Measurements from ENCODE around the gene ATXN10.

ATXN10 gene

GRCh38 chr22:45881524-45881875, 209.9 kb downstream of the ATXN10 start:
- H3K36me3 ChIP-seq (ENCODE audit: low read length), result no peaks in the 10 kb centered on the region
- no peak overlapping the region for H3K9ac ChIP-seq (ENCODE audit: low read length)
- no peak overlapping the region for H2AFZ ChIP-seq (ENCODE audit: low read depth, low read length, severe bottlenecking)
- no peak overlapping the region for H3K4me2 ChIP-seq (ENCODE audit: low read depth, low read length, poor library complexity, severe bottlenecking)
- H3K9me2 ChIP-seq (replicated peaks; ENCODE audit: insufficient read depth, low read length), result no peaks in the 10 kb centered on the region
- TF ChIP-seq, protein P1, sequence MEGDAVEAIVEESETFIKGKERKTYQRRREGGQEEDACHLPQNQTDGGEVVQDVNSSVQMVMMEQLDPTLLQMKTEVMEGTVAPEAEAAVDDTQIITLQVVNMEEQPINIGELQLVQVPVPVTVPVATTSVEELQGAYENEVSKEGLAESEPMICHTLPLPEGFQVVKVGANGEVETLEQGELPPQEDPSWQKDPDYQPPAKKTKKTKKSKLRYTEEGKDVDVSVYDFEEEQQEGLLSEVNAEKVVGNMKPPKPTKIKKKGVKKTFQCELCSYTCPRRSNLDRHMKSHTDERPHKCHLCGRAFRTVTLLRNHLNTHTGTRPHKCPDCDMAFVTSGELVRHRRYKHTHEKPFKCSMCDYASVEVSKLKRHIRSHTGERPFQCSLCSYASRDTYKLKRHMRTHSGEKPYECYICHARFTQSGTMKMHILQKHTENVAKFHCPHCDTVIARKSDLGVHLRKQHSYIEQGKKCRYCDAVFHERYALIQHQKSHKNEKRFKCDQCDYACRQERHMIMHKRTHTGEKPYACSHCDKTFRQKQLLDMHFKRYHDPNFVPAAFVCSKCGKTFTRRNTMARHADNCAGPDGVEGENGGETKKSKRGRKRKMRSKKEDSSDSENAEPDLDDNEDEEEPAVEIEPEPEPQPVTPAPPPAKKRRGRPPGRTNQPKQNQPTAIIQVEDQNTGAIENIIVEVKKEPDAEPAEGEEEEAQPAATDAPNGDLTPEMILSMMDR (IDR thresholded peaks at IDR 0.05; ENCODE audit: insufficient read depth, low read length, poor library complexity, severe bottlenecking), result no peak
- TF ChIP-seq EZH2phosphoT487 (conservative IDR thresholded peaks at IDR 0.05; ENCODE audit: low read length), result no peak
- H3K4me3 ChIP-seq (ENCODE audit: insufficient read depth, low read length, poor library complexity, severe bottlenecking), result no peak overlapping the region
- no peaks in the 10 kb centered on the region for H3K9me3 ChIP-seq (ENCODE audit: insufficient read depth, low read length)
- H3K27me3 ChIP-seq (ENCODE audit: low read length), result no peaks in the 10 kb centered on the region
- H3K27ac ChIP-seq (ENCODE audit: low read depth, low read length), result no peak overlapping the region
- H3K79me2 ChIP-seq (ENCODE audit: insufficient read depth, low read length), result no peaks in the 10 kb centered on the region
- H3F3A ChIP-seq (ENCODE audit: insufficient read depth), result no peaks in the 10 kb centered on the region
- H4K20me1 ChIP-seq (ENCODE audit: low read depth, low read length), result no peaks in the 10 kb centered on the region

- no peaks in the 10 kb centered on the region for H3K9me2 ChIP-seq (replicated peaks; ENCODE audit: insufficient read depth, low read length)
- H3K36me3 ChIP-seq (ENCODE audit: low read length), result no peaks in the 10 kb centered on the region
- no peaks in the 10 kb centered on the region for H3K79me2 ChIP-seq (ENCODE audit: insufficient read depth, low read length)
- H3K4me2 ChIP-seq (ENCODE audit: low read depth, low read length, poor library complexity, severe bottlenecking), result no peak overlapping the region
- no peaks in the 10 kb centered on the region for H4K20me1 ChIP-seq (ENCODE audit: low read depth, low read length)
- no peak overlapping the region for H2AFZ ChIP-seq (ENCODE audit: low read depth, low read length, severe bottlenecking)
- H3K9ac ChIP-seq (ENCODE audit: low read length), result no peak overlapping the region
- no peaks in the 10 kb centered on the region for H3K9me3 ChIP-seq (ENCODE audit: insufficient read depth, low read length)
- no peaks in the 10 kb centered on the region for H3F3A ChIP-seq (ENCODE audit: insufficient read depth)
- no peak overlapping the region for H3K27ac ChIP-seq (ENCODE audit: low read depth, low read length)
- H3K4me3 ChIP-seq (ENCODE audit: insufficient read depth, low read length, poor library complexity, severe bottlenecking), result no peak overlapping the region
- TF ChIP-seq, protein P1 (IDR thresholded peaks at IDR 0.05; ENCODE audit: insufficient read depth, low read length, poor library complexity, severe bottlenecking), result no peak
- TF ChIP-seq EZH2phosphoT487 (conservative IDR thresholded peaks at IDR 0.05; ENCODE audit: low read length), result no peak
- H3K27me3 ChIP-seq (ENCODE audit: low read length), result no peaks in the 10 kb centered on the region
These were observed 211.5 kb downstream of the ATXN10 start for GRCh38 chr22:45882881-45883810.

- Histone ChIP-seq H3K9ac (ENCODE audit: low read length) (no peak overlapping the region), H3K36me3 (ENCODE audit: low read length) (no peaks in the 10 kb centered on the region), H3K9me3 (ENCODE audit: insufficient read depth, low read length) (no peaks in the 10 kb centered on the region), H4K20me1 (ENCODE audit: low read depth, low read length) (no peaks in the 10 kb centered on the region), H3K9me2 (replicated peaks; ENCODE audit: insufficient read depth, low read length) (no peaks in the 10 kb centered on the region), H3K27ac (ENCODE audit: low read depth, low read length) (no peak overlapping the region), H3K4me2 (ENCODE audit: low read depth, low read length, poor library complexity, severe bottlenecking) (no peak overlapping the region), H3K27me3 (ENCODE audit: low read length) (no peaks in the 10 kb centered on the region), H3K79me2 (ENCODE audit: insufficient read depth, low read length) (no peaks in the 10 kb centered on the region), H3F3A (ENCODE audit: insufficient read depth) (no peaks in the 10 kb centered on the region), H2AFZ (ENCODE audit: low read depth, low read length, severe bottlenecking) (no peak overlapping the region), H3K4me3 (ENCODE audit: insufficient read depth, low read length, poor library complexity, severe bottlenecking) (no peak overlapping the region)
- no peak for TF ChIP-seq EZH2phosphoT487 (conservative IDR thresholded peaks at IDR 0.05; ENCODE audit: low read length)
- TF ChIP-seq, protein P1 (IDR thresholded peaks at IDR 0.05; ENCODE audit: insufficient read depth, low read length, poor library complexity, severe bottlenecking), result no peak
These were observed 212.2 kb downstream of the ATXN10 start for GRCh38 chr22:45883811-45884170.
